CMK (cell line): ENCODE results near the gene ECI1.

ENCODE experiments used
- DNase-seq: peaks from one replicate; pipeline ENCODE4 v3.0.0-alpha.2; 2010; ENCODE audit warnings: low read depth

ECI1 gene, protein sequence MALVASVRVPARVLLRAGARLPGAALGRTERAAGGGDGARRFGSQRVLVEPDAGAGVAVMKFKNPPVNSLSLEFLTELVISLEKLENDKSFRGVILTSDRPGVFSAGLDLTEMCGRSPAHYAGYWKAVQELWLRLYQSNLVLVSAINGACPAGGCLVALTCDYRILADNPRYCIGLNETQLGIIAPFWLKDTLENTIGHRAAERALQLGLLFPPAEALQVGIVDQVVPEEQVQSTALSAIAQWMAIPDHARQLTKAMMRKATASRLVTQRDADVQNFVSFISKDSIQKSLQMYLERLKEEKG

GRCh38 chr16:2251296-2252111 is at the start of gene ECI1:
Gene ECI1, minus strand, starts transcription at chr16:2251587. Its CDS starts 21 bp downstream, at chr16:2251566.
- DNase-seq: peak; percentile 76

DNA sequence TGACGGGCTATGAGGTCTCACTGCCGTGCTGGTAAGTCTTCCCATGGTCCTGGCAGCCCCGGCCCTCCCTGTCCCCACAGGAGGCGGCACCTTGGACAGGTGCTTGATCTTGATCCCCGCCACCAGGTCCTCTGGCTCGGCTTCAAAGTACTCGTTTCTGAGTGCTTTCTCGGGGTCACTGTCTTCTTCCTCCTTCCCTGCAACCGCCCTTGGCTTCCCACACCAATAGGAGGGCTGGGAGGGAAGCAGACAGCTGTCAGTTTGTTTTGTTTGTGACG is 48.5 kb upstream of the ECI1 start:
- no peak for DNase-seq

DNA sequence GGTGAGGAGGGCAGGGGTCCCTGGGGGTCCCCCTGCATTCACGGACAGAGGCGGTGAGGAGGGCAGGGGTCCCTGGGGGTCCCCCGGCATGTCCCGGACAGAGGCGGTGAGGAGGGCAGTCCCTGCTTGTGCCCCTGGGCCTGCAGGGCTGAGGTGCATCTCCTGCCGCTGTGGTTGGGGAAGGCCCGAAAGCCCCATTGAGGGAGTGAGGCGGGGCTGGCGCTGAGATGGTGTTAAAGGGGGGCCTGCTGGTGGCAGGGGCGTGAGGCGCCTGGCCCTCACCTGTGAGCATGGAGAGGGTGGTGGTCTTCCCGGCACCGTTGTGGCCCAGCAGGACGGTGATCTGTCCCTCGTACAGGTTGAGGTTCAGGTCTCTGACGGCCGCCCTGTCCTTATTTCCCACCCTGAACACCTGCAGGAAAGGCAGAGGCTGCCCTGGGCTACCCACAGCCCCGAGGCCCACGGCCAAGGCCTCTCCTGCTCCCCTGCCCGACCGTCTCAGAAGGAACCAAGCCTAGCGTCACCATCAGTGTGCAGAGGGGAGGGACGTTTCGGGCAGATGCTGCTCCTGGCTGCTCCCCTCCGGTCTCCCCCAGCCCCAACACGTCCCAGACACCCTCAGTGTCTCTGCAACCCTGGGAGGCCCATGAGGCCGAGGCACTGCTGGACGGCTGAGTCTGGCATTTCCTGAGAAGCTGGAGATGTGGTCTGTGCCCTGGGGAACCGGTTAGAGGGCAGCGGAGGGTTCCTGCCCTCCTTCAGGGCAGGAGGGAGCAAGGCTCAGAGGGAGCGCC is 47.9 kb upstream of the ECI1 start:
- no peak for DNase-seq

- no peak for DNase-seq
Observed at GRCh38 chr16:2298621-2299020, 47.2 kb upstream of the ECI1 start.

DNA sequence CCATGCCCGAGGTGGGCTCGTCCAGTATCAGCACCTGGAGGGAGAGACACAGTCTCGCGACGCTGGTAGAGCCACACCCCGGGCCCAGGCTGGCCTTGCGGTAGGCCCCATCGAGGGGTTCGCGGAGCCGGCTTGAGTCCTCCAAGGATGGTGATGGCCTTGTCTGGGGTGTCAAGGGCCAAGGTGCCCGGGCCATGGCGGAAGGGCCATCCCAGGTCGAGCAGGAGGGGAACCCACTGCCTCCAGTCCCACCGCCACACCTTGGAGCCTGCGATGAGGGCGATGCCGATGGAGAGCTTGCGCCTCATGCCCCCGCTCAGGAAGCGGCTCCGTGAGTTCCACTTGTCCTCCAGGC is 46.1 kb upstream of the ECI1 start:
- no peak for DNase-seq

DNA sequence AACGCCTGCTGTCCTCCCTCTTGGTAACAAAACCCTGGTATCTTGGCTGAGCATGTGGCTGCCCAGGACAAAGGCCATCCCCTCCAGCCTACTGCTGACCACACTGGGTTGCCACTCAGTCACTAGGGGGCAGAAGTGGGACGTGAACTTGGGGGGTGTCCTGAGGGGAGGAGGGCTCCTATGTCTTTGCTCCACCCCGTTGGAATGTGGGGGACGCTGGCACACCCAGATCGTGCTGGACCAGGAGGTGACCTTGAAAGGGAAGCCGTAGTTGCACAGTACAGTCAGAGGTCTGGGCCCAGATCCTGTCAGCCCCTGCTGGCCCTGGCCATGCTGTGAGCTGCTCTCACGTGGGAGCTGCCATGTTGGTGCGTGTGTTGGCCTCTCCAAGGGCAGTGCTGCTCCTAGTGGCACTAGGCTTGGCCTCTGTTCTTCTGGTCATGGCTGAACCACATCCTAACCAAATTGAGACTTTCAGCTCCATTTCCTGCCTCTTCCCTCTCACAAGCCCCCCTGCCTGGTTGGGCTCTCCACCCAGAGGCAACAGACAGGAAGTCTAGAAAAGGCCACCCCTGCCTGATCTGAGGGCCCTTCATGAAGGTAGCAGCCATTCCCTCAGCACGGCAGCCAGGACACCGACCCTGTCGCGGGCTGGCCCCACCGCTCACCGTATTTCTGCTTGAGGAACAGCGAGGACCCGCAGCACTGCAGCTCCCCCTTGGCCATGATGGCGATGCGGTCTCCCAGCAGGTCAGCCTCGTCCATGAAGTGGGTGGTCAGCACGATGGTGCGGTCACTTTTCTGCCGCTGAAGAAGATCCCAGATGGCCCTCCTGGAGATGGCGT is 45.5 kb upstream of the ECI1 start:
- peak; percentile 68 for DNase-seq

GRCh38 chr16:2295056-2295798 is 43.8 kb upstream of the ECI1 start:
- DNase-seq: no peak

DNA sequence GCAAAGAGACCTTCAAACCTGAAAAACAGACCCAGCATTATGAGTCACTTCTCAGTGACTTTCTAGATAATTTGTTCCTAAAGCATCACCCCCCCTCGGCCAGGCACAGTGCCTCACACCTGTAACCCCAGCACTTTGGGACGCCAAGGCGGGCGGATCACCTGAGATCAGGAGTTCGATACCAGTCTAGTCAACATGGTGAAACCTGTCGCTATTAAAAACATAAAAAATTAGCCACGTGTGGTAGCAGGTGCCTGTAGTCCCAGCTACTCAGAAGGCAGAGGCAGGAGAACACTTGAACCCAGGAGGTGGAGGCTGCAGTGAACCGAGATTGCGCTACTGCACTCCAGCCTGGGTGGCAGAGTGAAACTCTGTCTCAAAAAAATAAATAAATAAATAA is 40.8 kb upstream of the ECI1 start:
- no peak for DNase-seq

- DNase-seq: no peak
Observed at GRCh38 chr16:2289282-2289681, 37.9 kb upstream of the ECI1 start.

DNA sequence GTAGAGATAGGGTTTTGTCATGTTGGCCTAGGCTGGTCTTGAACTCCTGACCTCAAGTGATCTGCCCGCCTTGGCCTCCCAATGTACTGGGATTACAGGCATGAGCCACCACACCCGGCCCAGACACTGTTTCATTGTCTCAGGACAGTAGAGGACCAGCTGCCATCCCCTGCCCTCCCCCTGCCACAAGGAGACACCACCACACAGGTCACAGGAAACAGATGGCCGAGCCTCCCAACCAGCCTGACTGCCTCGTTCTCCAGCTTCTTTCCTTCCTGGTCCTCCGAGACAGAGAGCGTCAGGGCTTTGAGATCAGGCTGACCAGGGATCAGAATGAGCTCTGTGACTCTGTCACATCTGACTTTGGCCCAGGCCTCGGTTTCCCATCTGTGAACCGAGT is 37.3 kb upstream of the ECI1 start:
- DNase-seq: no peak

- DNase-seq: no peak
Observed at GRCh38 chr16:2287916-2288547, 36.6 kb upstream of the ECI1 start.

- DNase-seq: no peak
Observed at GRCh38 chr16:2286550-2286949, 35.2 kb upstream of the ECI1 start.

DNA sequence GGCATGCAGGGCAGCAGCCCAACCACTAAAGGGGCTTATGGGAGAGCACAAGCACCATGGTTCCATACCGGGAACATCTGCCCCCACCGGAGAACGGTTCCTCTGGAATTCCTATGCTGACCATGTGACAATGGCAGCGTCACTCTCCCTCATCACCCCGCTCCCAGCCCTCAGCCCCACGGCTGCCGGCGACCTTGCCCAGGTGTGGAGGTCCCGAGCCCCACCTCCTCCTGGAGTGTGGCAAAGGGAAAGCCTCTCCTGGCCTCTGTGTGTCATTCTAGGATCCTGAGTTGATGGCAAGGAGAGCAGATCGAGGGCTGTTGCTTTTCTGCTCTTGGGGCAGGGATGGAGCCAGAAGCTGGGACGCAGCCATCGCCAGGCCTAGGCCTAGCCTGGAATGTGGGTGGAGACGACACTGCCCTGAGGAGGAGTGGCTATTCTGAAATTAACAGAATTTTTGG is 34.4 kb upstream of the ECI1 start:
- DNase-seq: no peak

DNA sequence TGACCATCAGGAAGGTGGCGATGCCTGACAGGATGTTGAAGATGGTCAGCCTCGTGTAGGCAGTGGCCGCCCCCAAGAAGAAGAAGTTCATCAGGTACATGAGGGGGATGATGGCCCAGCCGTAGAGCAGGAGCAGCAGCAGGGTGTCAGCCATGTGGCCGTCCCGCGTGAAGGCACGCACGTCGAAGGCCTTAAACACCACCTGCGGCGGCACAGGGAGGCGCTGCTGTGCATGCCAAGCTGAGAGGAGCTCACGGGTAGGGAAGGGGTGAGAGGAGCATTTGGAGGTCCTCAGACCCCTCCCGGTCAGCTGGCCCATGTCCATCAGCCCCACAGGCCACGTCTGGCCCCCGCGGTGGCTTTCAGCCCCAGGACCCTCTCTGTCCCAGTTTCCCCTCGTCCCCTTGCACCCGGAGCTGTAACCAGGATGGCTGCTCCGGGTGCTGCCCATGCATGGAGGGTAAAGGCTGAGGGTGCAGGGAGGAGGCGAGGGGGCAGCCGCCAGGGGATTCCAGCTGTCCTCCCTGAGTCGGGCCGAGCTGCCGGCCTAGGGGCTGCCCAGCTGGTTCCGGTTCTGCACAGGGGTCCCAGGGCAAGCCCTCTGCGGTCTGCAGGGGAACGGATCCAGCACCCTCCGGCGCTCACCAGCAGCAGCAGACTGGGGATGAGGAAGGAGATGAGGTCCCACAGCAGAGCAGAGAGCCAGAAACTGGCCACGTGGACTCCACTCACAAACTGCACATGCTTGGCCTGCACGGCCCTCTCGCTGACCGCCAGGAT is 33.6 kb upstream of the ECI1 start:
- DNase-seq: no peak

DNA sequence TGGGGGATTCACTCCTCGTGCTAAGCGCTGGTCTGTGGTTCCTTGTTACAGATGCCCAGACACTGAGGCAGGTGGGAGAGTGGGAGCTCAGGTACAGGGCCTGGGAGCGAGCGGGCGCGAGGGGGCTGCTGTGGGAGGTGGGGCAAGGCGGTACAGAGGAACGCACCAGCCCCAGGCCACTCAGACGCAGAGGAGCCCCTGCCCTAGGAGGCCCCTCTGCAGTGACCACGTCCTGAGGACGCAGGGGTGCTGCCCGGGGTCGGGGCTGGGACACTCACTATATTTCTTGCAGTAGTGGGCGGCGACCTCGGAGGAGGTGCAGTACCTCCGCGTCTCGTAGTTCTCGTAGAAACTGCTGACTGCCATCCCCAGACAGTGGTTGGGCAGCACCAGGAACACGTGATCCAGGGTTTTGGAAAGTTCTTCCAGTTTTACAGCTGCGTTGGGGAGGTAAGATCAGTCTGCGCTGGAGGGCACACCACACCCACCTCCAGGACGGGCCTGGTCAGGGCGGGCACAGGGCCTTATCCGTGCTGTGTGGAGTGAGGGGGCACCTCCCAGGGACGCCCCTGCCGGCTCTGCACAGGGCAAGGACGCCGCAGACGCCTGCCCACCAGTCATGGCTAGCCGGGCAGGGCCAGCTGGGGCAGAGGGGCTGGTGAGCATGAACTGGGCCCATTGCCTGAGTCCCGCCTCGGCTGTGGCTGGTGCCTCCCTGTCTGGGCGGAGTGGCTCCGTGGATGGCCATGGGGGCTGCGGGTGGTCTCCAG is 32.8 kb upstream of the ECI1 start:
- DNase-seq: no peak

DNA sequence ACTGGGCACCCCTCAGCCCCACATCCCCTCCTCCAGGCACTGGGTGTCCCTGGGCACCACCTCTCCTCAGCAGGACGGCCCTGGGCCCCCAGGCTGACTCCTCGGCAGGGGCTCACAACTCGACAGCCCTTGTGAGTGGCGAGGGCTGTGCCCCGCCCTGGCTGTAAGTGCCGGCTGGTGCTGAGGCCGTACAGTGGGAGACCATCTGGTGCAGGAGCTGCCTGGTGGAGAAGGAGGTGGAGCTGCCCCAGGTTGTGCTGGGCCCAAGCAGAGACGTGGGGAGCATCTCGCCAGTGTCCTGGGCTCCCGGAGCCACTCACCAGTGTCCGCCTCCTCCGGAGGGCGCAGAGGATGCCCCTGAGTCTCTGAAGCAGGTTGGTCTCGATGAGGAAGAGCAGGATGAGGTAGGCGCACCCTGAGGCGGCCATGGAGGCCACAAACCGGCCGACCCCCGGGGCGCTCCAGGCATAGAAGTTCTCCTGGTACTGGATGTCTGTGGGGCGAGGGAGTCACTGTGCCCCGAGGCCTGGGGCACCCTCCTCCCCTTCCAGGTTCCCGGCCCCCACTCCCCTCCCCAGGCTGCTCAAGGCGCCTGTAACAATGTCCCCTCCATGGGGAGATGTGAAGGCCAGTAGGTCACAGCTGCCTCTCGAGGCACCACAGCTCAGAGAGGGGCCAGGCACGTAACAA is 31.6 kb upstream of the ECI1 start:
- DNase-seq: no peak

GRCh38 chr16:2282262-2282661 is 30.9 kb upstream of the ECI1 start:
- no peak for DNase-seq

- no peak for DNase-seq
Observed at GRCh38 chr16:2280981-2281542, 29.7 kb upstream of the ECI1 start.
